Activated CD8-positive, alpha-beta memory T cell treated with anti-CD3 and anti-CD28 coated beads for 4 hours (primary cell): Measurements from ENCODE around the gene MYO5A.
"Not testable (repeated sequence)": the region's sequence is repeated elsewhere in the genome, so short reads cannot be mapped to it uniquely, and the experiment has no call there.

Source experiments
- DNase-seq, 2 donors: peaks; one replicate each; pipeline ENCODE4 v3.0.0-alpha.2; 2020; ENCODE audit warnings: low read depth in 2 of 2

MYO5A gene

DNA sequence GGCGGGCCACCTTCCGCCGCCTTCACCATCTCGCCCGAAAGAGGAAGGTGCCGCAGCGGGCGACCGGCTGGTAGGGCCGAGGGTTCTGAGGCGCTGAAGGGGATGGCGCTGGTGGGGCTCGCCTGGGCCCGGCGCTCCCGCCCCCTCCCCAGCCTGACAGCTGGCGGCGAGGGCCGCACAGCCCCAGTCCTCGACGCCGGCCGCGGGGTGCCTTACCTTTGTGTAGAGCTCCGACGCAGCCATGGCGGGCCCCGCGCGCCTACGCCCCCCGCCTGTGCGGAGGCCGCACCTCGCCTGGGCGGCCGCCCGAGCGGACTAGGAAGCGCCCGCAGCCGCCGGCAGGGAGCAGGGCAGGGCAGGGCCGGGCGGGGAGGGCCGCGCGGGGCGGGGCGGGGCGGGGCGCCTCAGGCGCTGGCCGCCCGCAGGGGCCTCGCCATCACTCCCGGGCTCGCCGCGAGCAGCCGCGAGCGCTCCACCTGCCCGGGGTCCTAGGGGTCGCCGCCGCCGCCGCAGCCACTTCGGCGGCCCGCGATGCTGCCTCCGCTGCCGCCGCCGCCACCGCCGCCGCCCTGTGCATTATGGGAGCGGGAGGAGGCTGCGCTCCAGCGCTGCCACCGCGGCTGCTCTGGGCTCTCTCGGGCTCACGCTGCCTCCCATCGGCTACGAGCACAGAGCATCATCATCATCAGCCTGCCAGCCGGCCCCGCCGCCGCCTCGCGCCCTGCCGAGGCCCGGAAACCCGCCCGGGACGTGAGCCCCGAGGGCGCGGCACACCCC is at the start of gene MYO5A:
MYO5A (minus strand) TSS at position 317 of the 777 bp plus-strand sequence; CDS start at position 243, 74 bp downstream.
- peak; percentile 49 to 54 for DNase-seq

DNA sequence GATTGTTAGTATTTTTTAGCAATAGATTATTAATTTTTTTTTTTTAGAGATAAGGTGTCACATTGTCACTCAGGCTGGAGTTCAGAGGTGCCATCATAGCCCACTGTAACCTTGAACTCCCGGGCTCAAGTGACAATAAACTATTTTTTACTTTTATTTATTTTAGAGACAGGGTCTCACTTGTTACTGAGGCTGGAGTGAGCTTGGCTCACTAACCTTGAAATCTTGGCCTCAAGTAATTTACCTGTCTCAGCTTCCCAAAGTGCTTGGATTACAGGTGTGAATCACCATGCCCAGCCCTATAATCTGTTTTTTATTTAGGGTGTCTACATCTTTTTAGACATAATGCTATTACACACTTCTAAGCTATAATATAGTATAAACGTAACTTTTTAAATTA is 48.0 kb upstream of the MYO5A start:
- DNase-seq, result no peak

GRCh38 chr15:52575573-52575972 is 46.9 kb upstream of the MYO5A start:
- not testable (repeated sequence) for DNase-seq

GRCh38 chr15:52575072-52575471 is 46.4 kb upstream of the MYO5A start:
- DNase-seq, result no peak

DNA sequence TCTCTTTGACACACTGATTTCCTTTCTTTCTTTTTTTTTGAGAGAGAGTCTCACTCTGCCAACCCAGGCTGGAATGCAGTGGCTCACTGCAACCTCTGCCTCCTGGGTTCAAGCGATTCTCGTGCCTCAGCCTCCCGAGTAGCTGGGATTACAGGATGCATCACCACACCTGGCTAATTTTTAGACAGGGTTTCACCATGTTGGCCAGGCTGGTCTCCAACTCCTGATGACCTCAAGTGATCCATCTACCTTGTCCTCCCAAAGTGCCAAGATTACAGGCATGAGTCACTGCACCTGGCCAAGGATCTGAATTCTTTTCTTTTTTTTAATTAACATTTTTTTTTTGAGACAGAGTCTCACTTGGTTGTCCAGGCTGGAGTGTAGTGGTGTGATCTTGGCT is 45.9 kb upstream of the MYO5A start:
- DNase-seq, result not testable (repeated sequence)

DNA sequence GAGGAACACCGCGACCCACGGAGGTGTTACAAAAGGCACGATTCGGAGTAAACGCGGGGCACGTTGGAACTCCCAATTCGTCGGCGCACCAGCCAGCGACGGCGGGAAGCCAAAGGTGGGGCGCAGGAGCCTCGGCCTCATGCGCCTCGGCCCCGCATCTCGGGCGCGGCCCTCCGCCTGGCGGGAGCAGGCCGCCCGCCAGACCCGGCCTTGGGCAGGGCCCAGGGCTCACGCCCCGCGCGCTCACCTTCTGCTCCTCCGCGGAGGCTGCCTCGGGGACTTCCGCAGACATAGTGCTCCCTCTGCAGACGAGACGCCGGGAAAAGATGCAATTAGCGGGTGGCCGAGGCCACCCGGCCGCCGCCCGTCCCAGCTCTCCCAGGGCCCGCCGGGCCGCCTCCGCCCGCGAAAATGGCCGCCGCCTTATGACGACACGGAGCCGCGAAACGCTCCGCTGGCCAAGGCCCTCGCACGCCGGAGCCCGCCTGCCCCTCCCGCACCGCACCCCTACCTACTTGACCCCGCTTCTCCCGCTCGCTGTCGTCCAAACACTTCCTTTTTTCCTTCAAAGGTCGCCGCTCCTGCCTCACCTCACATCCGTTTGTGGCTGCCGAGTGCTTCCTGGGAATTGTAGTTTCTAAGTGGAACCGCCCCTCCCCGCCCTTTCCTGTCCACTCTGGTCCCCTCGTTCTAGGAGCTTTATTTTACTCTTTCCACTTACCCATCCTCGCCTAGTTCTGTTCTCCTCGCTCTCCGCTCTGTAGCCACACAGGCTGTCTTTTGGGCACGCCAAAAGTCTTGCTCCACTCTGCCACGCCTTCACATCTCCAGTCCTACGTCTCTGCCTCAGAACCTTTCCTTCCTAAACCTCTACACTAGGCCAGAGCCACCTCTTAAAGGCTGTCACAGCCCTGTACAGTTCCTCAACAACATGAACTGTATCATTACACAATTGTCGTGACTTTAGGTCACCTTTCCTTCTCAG is 40.2 kb upstream of the MYO5A start, which contains the start of gene ARPP19:
ARPP19 (minus strand) TSS at position 430 of the 985 bp plus-strand sequence; CDS start at position 292, 138 bp downstream.
- DNase-seq, result peak; percentile 49 to 57

DNA sequence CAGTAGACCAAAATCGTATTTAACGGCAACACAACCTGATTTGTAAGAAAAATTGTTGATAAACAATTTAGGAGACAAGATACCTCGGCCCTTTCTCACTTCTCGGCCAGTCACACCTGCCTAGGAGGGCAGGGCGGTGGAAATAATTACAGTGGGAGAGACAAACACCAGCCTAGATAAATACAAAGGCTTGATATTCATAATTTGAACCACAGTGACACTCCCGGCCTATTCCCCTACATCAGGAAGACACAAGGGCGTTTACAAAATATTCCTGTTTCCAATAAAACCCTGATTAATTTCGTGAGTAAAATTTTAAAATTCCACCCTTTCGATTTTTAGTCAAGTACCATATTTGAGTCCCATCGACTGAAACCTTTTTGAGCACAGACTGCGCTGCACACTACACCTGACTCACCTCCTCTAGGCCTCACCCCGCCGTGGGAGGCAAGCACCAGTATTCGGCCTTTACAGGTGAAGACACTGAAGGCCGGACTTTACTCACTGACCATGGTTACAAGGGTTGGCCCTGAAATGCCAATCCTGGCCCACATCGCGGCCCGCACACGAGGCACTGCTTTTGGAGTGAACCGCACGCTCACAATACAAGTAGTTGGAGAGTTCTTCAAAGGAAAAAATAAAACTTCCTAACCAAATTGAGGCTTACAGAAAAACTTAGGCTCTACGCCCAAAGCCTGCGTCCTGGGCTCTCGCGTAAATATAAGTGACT is 39.4 kb upstream of the MYO5A start:
- peak in 1 of 2 donors; percentile 19 for DNase-seq

- DNase-seq, result no peak
These were observed 38.2 kb upstream of the MYO5A start for GRCh38 chr15:52566889-52567288.

- DNase-seq, result not testable (repeated sequence)
These were observed 37.0 kb upstream of the MYO5A start for GRCh38 chr15:52565417-52566358.

DNA sequence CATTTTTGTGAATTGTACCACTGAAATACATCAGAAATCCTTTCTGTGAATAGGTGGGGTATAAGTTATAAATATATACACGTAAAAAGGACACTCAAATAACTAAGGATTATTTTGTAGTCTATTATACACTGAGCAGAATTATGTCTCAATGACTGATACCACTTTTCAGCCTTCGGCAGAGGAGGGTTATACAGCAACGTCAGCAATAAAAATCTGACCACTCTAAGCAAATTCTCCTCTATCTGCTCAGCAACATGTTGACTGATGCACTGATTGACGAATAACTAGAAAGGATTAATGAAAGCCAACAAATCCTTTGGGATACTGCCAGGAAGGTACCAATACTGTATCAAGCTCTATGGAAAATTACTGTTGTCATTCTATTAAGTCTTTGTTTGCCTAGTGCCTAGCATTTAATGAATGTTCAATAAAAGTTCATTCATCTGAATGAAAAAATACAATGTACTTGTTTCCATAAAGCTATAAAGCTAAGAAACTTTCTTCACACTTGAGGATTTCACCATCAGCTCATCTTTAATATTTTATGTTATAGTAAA is 34.9 kb upstream of the MYO5A start:
- DNase-seq, result no peak

- DNase-seq, result no peak
These were observed 30.9 kb upstream of the MYO5A start for GRCh38 chr15:52559575-52559974.

DNA sequence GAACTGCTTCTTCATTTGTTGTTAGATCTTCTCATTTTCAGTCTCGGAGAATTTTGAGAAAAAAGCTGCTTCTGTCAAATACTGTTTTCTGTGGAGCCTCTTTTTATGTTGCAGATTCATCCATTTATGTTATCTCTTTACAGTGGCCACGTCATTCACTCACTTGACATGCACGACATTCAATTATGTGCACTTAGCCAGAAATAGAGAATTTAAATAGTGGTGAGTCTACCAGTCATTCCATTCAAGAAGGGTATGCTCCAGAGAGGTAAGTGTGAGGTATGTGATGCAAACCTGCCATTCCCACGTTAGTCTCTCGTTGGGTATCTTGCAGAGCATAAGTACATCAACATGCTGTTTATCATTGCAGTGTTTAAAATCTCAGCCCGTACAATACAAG is 30.3 kb upstream of the MYO5A start:
- DNase-seq, result no peak

GRCh38 chr15:52558196-52558595 is 29.5 kb upstream of the MYO5A start:
- DNase-seq, result peak in 1 of 2 donors; percentile 33

GRCh38 chr15:52557274-52557641 is 28.6 kb upstream of the MYO5A start:
- DNase-seq, result no peak

- no peak for DNase-seq
These were observed 28.0 kb upstream of the MYO5A start for GRCh38 chr15:52556524-52557273.

GRCh38 chr15:52552303-52552702 is 23.6 kb upstream of the MYO5A start:
- DNase-seq, result no peak

DNA sequence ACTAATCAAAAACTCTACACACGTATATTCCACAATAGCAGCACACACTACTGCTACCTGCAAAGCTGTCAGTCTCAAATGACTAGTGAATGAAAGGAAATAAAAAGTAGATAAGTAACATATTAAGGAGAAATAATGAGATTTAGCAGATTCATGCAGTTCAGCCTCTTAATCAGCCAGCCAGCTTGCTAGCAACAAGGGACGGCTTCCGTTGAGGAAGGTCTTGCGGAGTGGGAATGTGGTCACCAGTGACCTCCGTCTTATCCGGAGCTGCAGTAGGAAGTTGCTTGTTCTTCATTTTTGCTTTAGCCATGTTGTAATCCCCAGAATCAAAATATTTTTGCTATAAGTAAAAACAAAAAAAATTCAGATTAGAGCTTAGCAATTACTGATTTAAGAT is 23.1 kb upstream of the MYO5A start:
- no peak for DNase-seq

GRCh38 chr15:52551186-52551585 is 22.5 kb upstream of the MYO5A start:
- DNase-seq, result not testable (repeated sequence)

- no peak for DNase-seq
These were observed 17.5 kb upstream of the MYO5A start for GRCh38 chr15:52546031-52546751.
